ENCODE measurements around the gene DNER. TPM values are rescaled to one million over a fixed set of nuclear protein-coding genes. Genes with fewer than 3 reads are reported as not detected.

The DNER gene
- total RNA-seq, 3 donors from 2014 or later, result 1.3 to 2.6 (median 1.6) TPM

DNA sequence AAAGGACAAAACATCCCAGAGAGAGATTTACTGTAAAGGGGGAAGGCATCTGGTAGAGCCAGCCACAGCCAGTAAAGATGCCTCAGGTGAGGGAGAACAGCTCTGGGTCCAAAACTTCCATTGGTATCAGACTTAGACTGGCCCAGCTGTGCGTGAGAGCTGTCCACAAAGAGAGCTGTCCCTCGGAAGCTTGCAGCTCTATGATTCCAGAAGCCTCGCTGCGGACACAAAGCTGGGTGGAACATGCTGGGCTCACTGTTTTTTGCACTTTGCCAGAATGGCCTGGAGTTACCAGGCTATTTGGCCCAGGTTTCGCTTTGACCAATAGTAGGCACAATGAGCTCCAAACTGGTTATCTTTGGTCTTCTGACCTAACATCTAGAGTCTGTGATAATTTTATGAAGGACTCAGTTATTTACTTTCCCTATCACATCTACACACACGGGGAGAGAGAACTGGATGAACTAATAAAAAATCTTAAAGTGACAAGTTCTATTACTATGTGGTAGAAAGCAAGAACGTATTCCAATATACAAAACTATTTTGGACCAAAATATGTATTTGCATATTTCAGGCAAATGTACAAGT, 101.9 kb downstream of the DNER start:
- DNase-seq (ENCODE audit: low spot score in 2 of 2), result no peak
- H3K27me3 ChIP-seq, result no peaks in the 10 kb centered on the region
- H3K4me3 ChIP-seq, result no peak overlapping the region
- no peaks in the 10 kb centered on the region for H3K9me3 ChIP-seq
- TF ChIP-seq POLR2AphosphoS5 (IDR thresholded peaks at IDR 0.05) (no peak), POLR2A (IDR thresholded peaks at IDR 0.05) (no peak)
- TF ChIP-seq, protein P1, sequence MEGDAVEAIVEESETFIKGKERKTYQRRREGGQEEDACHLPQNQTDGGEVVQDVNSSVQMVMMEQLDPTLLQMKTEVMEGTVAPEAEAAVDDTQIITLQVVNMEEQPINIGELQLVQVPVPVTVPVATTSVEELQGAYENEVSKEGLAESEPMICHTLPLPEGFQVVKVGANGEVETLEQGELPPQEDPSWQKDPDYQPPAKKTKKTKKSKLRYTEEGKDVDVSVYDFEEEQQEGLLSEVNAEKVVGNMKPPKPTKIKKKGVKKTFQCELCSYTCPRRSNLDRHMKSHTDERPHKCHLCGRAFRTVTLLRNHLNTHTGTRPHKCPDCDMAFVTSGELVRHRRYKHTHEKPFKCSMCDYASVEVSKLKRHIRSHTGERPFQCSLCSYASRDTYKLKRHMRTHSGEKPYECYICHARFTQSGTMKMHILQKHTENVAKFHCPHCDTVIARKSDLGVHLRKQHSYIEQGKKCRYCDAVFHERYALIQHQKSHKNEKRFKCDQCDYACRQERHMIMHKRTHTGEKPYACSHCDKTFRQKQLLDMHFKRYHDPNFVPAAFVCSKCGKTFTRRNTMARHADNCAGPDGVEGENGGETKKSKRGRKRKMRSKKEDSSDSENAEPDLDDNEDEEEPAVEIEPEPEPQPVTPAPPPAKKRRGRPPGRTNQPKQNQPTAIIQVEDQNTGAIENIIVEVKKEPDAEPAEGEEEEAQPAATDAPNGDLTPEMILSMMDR (IDR thresholded peaks at IDR 0.05), result no peak
- intact Hi-C loops (cut with DNase I; ENCODE audit: low total_unique reads), result no loop called here
- H3K4me1 ChIP-seq, result no peaks in the 10 kb centered on the region
- no peak overlapping the region for H3K27ac ChIP-seq
- H3K36me3 ChIP-seq, result no peaks in the 10 kb centered on the region

DNA sequence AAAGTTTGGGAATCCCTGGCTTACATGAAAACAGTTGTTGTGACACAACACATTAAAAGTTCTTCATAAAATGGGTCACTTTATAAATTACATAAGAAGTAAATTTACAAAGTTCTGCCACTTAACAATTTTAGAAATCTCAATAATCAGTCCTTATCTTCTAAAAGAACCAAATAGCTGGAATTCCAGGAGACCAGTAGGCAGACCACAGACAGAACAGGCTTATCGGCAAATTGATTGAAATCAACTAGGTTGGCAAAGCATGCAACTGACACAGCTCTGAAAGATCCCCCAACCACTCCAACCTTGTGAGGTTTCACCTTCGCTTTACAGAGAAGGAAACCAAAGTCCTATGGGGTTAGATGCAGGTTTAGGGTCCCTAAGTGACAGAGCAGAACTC, 103.0 kb downstream of the DNER start:
- no peaks in the 10 kb centered on the region for H3K4me1 ChIP-seq
- no peak overlapping the region for H3K27ac ChIP-seq
- H3K36me3 ChIP-seq, result no peaks in the 10 kb centered on the region
- DNase-seq (ENCODE audit: low spot score in 2 of 2), result no peak
- intact Hi-C loops (cut with DNase I; ENCODE audit: low total_unique reads), result no loop called here
- TF ChIP-seq, protein P1 (IDR thresholded peaks at IDR 0.05), result no peak
- TF ChIP-seq POLR2A (IDR thresholded peaks at IDR 0.05) (no peak), POLR2AphosphoS5 (IDR thresholded peaks at IDR 0.05) (no peak)
- H3K4me3 ChIP-seq, result no peak overlapping the region
- H3K27me3 ChIP-seq, result no peaks in the 10 kb centered on the region
- no peaks in the 10 kb centered on the region for H3K9me3 ChIP-seq

DNA sequence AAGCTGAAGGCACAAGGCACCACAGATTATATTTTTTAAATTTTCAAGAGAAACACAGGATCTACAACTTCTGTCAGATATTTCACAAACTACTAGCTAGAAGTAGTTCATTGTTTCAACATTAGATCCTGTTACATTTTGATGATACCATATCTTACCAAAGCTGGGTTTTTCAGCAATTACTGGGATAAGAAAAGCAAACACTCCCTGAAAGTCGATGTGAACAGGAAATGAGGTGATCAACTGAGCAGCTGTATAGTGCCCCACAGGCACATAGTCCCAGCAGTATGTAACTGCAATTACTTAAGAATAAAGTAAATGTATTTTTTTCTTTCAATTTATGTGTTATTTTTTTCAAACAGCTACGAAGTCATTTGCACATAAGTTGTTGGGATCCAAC, 103.5 kb downstream of the DNER start:
- TF ChIP-seq POLR2A (IDR thresholded peaks at IDR 0.05), result no peak
- TF ChIP-seq, protein P1 (IDR thresholded peaks at IDR 0.05), result no peak
- no peak for TF ChIP-seq POLR2AphosphoS5 (IDR thresholded peaks at IDR 0.05)
- intact Hi-C loops (cut with DNase I; ENCODE audit: low total_unique reads), result no loop called here
- H3K36me3 ChIP-seq, result no peaks in the 10 kb centered on the region
- no peak overlapping the region for H3K4me3 ChIP-seq
- no peaks in the 10 kb centered on the region for H3K4me1 ChIP-seq
- no peaks in the 10 kb centered on the region for H3K9me3 ChIP-seq
- DNase-seq (ENCODE audit: low spot score in 2 of 2), result no peak
- no peaks in the 10 kb centered on the region for H3K27me3 ChIP-seq
- no peak overlapping the region for H3K27ac ChIP-seq

DNA sequence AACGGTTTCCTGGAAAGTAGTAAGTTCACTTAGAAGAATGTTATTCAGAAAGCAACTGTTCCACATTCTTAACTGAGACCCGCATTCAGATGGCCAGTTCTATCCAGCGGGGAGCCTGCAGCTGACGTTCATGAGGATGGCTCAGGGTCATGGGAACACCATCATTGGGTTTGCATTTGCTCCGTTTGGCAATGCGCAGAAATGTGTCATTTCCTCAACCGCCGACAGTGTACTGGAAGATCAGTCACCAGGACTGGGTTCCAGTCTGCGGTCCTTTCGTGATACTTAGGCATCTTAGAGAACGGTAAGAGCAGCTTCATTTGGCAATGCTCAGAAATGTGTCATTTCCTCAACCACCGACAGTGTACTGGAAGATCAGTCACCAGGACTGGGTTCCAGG, 104.0 kb downstream of the DNER start:
- Histone ChIP-seq H3K4me1 (no peaks in the 10 kb centered on the region), H3K9me3 (no peaks in the 10 kb centered on the region), H3K27ac (no peak overlapping the region), H3K36me3 (no peaks in the 10 kb centered on the region), H3K27me3 (no peaks in the 10 kb centered on the region), H3K4me3 (no peak overlapping the region)
- TF ChIP-seq, protein P1 (IDR thresholded peaks at IDR 0.05), result no peak
- no peak for TF ChIP-seq POLR2AphosphoS5 (IDR thresholded peaks at IDR 0.05)
- TF ChIP-seq POLR2A (IDR thresholded peaks at IDR 0.05), result no peak
- intact Hi-C loops (cut with DNase I; ENCODE audit: low total_unique reads), result no loop called here
- DNase-seq (ENCODE audit: low spot score in 2 of 2), result no peak

DNA sequence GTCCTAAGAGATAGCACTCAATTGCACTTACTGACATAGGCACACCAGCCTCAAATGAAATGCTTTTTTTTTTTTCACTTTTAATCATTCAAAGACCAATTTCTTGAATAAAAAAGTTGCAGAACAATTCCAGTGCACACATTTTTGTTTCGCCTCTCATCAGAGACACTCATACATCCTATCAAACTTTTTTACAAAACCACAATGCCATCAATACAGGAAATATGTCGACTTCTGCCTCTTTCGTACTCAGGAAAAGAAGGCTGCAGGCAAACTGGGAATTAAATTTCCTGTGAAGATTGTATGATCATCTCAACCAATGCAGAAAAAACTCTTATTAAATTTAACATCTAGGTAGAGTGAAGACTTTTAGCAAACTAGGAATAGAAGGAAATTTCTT, 112.4 kb downstream of the DNER start:
- H3K27me3 ChIP-seq, result no peaks in the 10 kb centered on the region
- H3K4me3 ChIP-seq, result no peak overlapping the region
- no peaks in the 10 kb centered on the region for H3K36me3 ChIP-seq
- H3K27ac ChIP-seq, result no peak overlapping the region
- no peak for DNase-seq (ENCODE audit: low spot score in 2 of 2)
- H3K9me3 ChIP-seq, result no peaks in the 10 kb centered on the region
- no peaks in the 10 kb centered on the region for H3K4me1 ChIP-seq
- TF ChIP-seq, protein P1 (IDR thresholded peaks at IDR 0.05), result no peak
- no peak for TF ChIP-seq POLR2AphosphoS5 (IDR thresholded peaks at IDR 0.05)
- intact Hi-C loops (cut with DNase I; ENCODE audit: low total_unique reads), result no loop called here

All from breast epithelium (tissue), 4 donors.